SK-N-SH (cell line): Measurements from ENCODE around the gene YIPF5. TPM values are rescaled to one million over a fixed set of nuclear protein-coding genes. Genes with fewer than 3 reads are reported as not detected.
A peak's percentile ranks its signal among the peaks of the same experiment; 100 is the strongest.

Experiments used
- CTCF ChIA-PET: fragments of 300-600, 350-600 bp; formaldehyde crosslinking; extraction: SDS; loops from one replicate; lab custom pipeline; 2021; lab: Yijun Ruan, JAX
- POLR2A ChIA-PET: fragments of 350-600 bp; sonication (Branson Sonifier 250); formaldehyde crosslinking; extraction: SDS; loops from one replicate; lab custom pipeline; 2020; ENCODE audit warnings: antibody characterized with exemption, inconsistent platforms; lab: Yijun Ruan, JAX
- DNase-seq: peaks from one replicate; pipeline ENCODE4 v3.0.0; 2012
- H2AFZ ChIP-seq: fragments of 200-600 bp; sonication (generic); 2 replicates; pipeline ENCODE4 v1.8.1; 2016; ENCODE audit warnings: antibody characterized with exemption, mild to moderate bottlenecking, low read depth
- H3F3A ChIP-seq: fragments of 200-600 bp; sonication (generic); replicated peaks from 2 replicates; pipeline ENCODE3; 2016; ENCODE audit warnings: antibody characterized with exemption, mild to moderate bottlenecking; ENCODE audit not compliant: insufficient read depth
- H3K27ac ChIP-seq, 2 experiments: fragments of 200-500 bp in 1 of 2; fragments of 200-600 bp in 1 of 2; sonication (Bioruptor generic) in 1 of 2; sonication (generic), shearing (Covaris generic) in 1 of 2; 2 replicates each; pipeline versions ENCODE4 v1.5.1 to v1.6.1; 2014 to 2016; ENCODE audit warnings: low read depth in 2 of 2, inconsistent platforms in 1 of 2, low read length in 1 of 2, mild to moderate bottlenecking in 1 of 2, mixed read lengths in 1 of 2
- H3K27me3 ChIP-seq: fragments of 200-600 bp; sonication (generic), shearing (Covaris generic); 2 replicates; pipeline ENCODE4 v1.6.1; 2016; ENCODE audit warnings: mixed run types; ENCODE audit not compliant: insufficient read depth
- H3K36me3 ChIP-seq, 2 experiments: fragments of 200-500 bp in 1 of 2; fragments of 200-600 bp in 1 of 2; sonication (Bioruptor generic) in 1 of 2; sonication (generic) in 1 of 2; replicated peaks in 1 of 2; 2 replicates each; pipeline versions ENCODE3 to v1.5.1; 2014 to 2016; ENCODE audit warnings: low read length in 1 of 2, mild to moderate bottlenecking in 1 of 2; ENCODE audit not compliant: insufficient read depth in 2 of 2, control insufficient read depth in 1 of 2
- H3K4me1 ChIP-seq, 2 experiments: fragments of 200-500 bp in 1 of 2; fragments of 200-600 bp in 1 of 2; sonication (Bioruptor generic) in 1 of 2; sonication (generic), shearing (Covaris generic) in 1 of 2; 2 replicates each; pipeline versions ENCODE4 v1.5.1 to v1.6.1; 2014 to 2016; ENCODE audit warnings: low read depth in 1 of 2, low read length in 1 of 2, mixed run types in 1 of 2; ENCODE audit not compliant: insufficient read depth in 2 of 2, control insufficient read depth in 1 of 2
- H3K4me2 ChIP-seq: fragments of 200-600 bp; sonication (generic), shearing (Covaris generic); 2 replicates; pipeline ENCODE4 v1.6.1; 2017; ENCODE audit warnings: mixed run types
- H3K4me3 ChIP-seq, 2 experiments: fragments of 200-500 bp in 1 of 2; fragments of 200-600 bp in 1 of 2; sonication (Bioruptor generic) in 1 of 2; sonication (generic), shearing (Covaris generic) in 1 of 2; 2 replicates each; pipeline versions ENCODE4 v1.5.1 to v1.8.1; 2014 to 2016; ENCODE audit warnings: low read depth in 2 of 2, inconsistent platforms in 1 of 2, low read length in 1 of 2, mild to moderate bottlenecking in 1 of 2, mixed read lengths in 1 of 2, moderate library complexity in 1 of 2
- H3K79me2 ChIP-seq: fragments of 200-600 bp; sonication (generic); 2 replicates; pipeline ENCODE4 v1.8.1; 2017; ENCODE audit warnings: mild to moderate bottlenecking; ENCODE audit not compliant: insufficient read depth
- H3K9ac ChIP-seq: fragments of 200-600 bp; sonication (generic); 2 replicates; pipeline ENCODE4 v1.6.1; 2017; ENCODE audit warnings: mixed run types
- H3K9me2 ChIP-seq: fragments of 200-600 bp; sonication (generic); 2 replicates; pipeline ENCODE4 v1.6.1; 2017; ENCODE audit warnings: mixed run types
- H3K9me3 ChIP-seq: fragments of 200-600 bp; sonication (generic); 2 replicates; pipeline ENCODE4 v1.6.1; 2017; ENCODE audit warnings: mixed run types, mild to moderate bottlenecking, moderate library complexity
- H4K20me1 ChIP-seq: fragments of 200-600 bp; sonication (generic); 2 replicates; pipeline ENCODE4 v1.6.1; 2017; ENCODE audit warnings: mild to moderate bottlenecking, mixed run types; ENCODE audit not compliant: insufficient read depth
- EP300 ChIP-seq, 2 experiments: IDR thresholded peaks; 2 replicates each; pipeline versions ENCODE4 v1.4.0 to v1.6.1; 2012; ENCODE audit warnings: borderline replicate concordance in 1 of 2, low read depth in 1 of 2, low read length in 1 of 2
- EZH2phosphoT487 ChIP-seq: fragments of 200-600 bp; sonication (generic); IDR thresholded peaks from 2 replicates; pipeline ENCODE4 v1.6.1; 2017; ENCODE audit warnings: low read depth, mixed run types, mild to moderate bottlenecking, antibody characterized with exemption, moderate library complexity, borderline replicate concordance
- FOXJ3 ChIP-seq: sonication (generic); formaldehyde crosslinking; IDR thresholded peaks from 2 replicates; pipeline ENCODE4 v1.5.1; 2020; ENCODE audit warnings: mild to moderate bottlenecking, missing genetic modification reagents
- GABPA ChIP-seq: IDR thresholded peaks from 2 replicates; pipeline ENCODE4 v1.4.0; 2012; ENCODE audit warnings: low read depth, mild to moderate bottlenecking
- GATA2 ChIP-seq: sonication (generic); formaldehyde crosslinking; IDR thresholded peaks from 2 replicates; pipeline ENCODE4 v1.5.0; 2020; ENCODE audit warnings: mild to moderate bottlenecking, missing genetic modification reagents
- RAD21 ChIP-seq: IDR thresholded peaks from 2 replicates; pipeline ENCODE4 v1.6.1; 2012; ENCODE audit warnings: mild to moderate bottlenecking, low read length
- RCOR1 ChIP-seq: fragments of 150-350 bp; IDR thresholded peaks from 2 replicates; pipeline ENCODE4 v1.6.1; 2017; ENCODE audit warnings: antibody characterized with exemption, low read length
- TEAD4 ChIP-seq: IDR thresholded peaks from 2 replicates; pipeline ENCODE4 v1.4.0; 2012; ENCODE audit warnings: mild to moderate bottlenecking, borderline replicate concordance; ENCODE audit not compliant: insufficient read depth
- YY1 ChIP-seq: IDR thresholded peaks from 2 replicates; pipeline ENCODE4 v1.4.0; 2012; ENCODE audit warnings: low read depth, mild to moderate bottlenecking
- WGBS: methylation state at CpG from one replicate; pipeline ENCODE4 v1.1.6; 2017; ENCODE audit warnings: low lambda C conversion rate; 5-methylcytosine and 5-hydroxymethylcytosine counted together
- polyA plus RNA-seq, 3 experiments: library from polyadenylated mRNA; depleted of rRNA; stranded (reverse); fragments of >200 nt; gene quantifications; 2 replicates each; pipeline ENCODE4 v1.2.3, GENCODE V29; 2012
- TF ChIP-seq, protein P1 (sequence below): fragments of 150-350 bp; IDR thresholded peaks from 2 replicates; pipeline ENCODE4 v1.6.1; 2016; ENCODE audit warnings: mild to moderate bottlenecking, low read depth, low read length
- TF ChIP-seq, protein P2 (sequence below): IDR thresholded peaks from 2 replicates; pipeline ENCODE4 v1.4.0; 2012; ENCODE audit warnings: low read depth, borderline replicate concordance
- TF ChIP-seq, protein P3 (sequence below): IDR thresholded peaks from 2 replicates; pipeline ENCODE4; 2012
- TF ChIP-seq, protein P4 (sequence below): IDR thresholded peaks from 2 replicates; pipeline ENCODE4 v1.4.0; 2012; ENCODE audit warnings: low read depth

YIPF5 gene
- polyA plus RNA-seq, 1 of the 3 experiments (the other 2 are of a cell fraction): 36.2 TPM

DNA sequence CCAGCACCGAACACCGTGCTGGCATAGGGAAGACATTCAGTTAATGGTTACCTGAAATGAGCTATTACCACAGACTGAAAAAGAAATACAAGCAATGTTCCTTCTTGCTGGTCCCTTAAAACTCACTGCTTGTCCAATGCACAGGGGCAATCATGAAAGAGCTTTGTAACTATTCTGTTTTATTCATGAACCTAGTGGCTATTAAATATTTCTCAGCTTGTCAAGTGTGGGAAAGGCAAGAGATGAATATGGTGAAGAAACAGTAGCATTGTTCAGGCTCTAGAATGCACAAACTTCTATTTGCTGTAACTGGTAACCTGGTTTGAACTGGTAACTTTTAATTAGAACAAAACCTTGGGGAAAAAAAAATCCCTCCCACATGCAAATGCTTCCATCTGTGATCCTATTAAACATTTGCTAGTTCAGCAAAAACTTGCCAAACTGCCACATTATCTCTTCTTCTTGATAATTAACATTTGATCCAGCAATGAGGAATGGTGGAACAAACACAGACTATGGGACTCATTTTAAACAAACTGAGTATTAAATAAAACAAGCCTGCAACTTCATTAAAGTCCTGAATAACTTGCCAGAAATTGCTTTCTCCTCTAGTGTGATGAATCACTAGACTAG lies 36.1 kb downstream of the YIPF5 start:
- ChIA-PET CTCF (interaction anchor here (0.8 kb wide), 1 partner anchor 8 kb away, joined by 3 read pairs; no protein-coding TSS in a partner anchor), POLR2A (no interaction called here)
- no peak for DNase-seq

DNA sequence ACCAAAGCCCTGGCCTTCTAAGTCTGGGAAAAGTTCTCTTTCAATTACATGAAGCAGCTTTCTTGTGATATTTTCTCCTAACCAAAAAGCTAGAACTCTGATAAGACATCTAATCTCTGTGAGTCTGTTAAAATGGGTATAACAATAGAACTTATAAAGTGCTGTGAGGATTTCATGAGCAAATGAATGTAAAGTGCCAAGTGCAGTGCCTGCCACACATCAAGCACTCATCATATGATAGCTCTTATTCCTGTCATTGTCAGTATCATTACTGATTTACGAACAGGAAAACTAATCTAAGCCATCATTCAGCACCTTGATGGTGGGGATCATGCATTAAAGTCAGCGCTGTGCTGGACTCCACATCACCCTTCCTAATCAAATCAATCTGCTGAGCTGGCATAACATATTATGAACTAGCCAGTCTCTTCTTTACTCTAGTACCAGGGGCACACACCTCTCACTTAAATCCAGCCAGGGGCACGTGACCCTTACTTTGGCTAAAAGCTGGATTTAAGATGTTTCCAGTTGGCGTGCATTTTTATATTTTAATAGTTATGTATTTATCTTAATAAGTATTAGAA lies 37.3 kb downstream of the YIPF5 start:
- Histone ChIP-seq H3K4me1 (no peaks in the 10 kb centered on the region; a peak in 1 of 4 replicates), H3K9ac (no peak overlapping the region), H3K27me3 (no peaks in the 10 kb centered on the region), H3F3A (no peaks in the 10 kb centered on the region), H4K20me1 (no peaks in the 10 kb centered on the region), H3K79me2 (no peaks in the 10 kb centered on the region), H3K9me2 (no peaks in the 10 kb centered on the region), H3K27ac (no peak overlapping the region), H2AFZ (no peak overlapping the region), H3K9me3 (no peaks in the 10 kb centered on the region)
- WGBS: 77% methylated on average over 4 of the region's 4 CpGs
- DNase-seq: no peak
- CTCF ChIA-PET: interaction anchor here (0.7 to 3.0 kb wide), 3 partner anchors 9 to 1211 kb away, joined by 3 to 20 read pairs (median 4); no protein-coding TSS in a partner anchor
- POLR2A ChIA-PET: no interaction called here
- TF ChIP-seq, protein P1, sequence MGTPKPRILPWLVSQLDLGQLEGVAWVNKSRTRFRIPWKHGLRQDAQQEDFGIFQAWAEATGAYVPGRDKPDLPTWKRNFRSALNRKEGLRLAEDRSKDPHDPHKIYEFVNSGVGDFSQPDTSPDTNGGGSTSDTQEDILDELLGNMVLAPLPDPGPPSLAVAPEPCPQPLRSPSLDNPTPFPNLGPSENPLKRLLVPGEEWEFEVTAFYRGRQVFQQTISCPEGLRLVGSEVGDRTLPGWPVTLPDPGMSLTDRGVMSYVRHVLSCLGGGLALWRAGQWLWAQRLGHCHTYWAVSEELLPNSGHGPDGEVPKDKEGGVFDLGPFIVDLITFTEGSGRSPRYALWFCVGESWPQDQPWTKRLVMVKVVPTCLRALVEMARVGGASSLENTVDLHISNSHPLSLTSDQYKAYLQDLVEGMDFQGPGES: no peak
- TF ChIP-seq, all 33 proteins: peak for 0
- Histone ChIP-seq H3K4me3 (no peak overlapping the region), H3K36me3 (no peaks in the 10 kb centered on the region), H3K4me2 (no peak overlapping the region)

More for the DNA sequence above, 36.1 kb downstream of the YIPF5 start:
- H3K9ac ChIP-seq: no peak overlapping the region
- H4K20me1 ChIP-seq: no peaks in the 10 kb centered on the region
- TF ChIP-seq FOXJ3: no peak
- no peaks in the 10 kb centered on the region for H3K27me3 ChIP-seq
- no peaks in the 10 kb centered on the region for H3K9me3 ChIP-seq
- H3K9me2 ChIP-seq: no peaks in the 10 kb centered on the region
- no peaks in the 10 kb centered on the region for H3K36me3 ChIP-seq
- 0 out of 2 replicates have a peak overlapping the region, but pooled peaks have one; percentile 16 for H2AFZ ChIP-seq
- 91% methylated on average over 2 of the region's 2 CpGs for WGBS
- no peaks in the 10 kb centered on the region for H3F3A ChIP-seq
- no peaks in the 10 kb centered on the region for H3K79me2 ChIP-seq
- H3K4me3 ChIP-seq: no peak overlapping the region
- H3K27ac ChIP-seq: no peak overlapping the region
- H3K4me2 ChIP-seq: no peak overlapping the region
- H3K4me1 ChIP-seq: no peaks in the 10 kb centered on the region; a peak in 1 of 4 replicates

DNA sequence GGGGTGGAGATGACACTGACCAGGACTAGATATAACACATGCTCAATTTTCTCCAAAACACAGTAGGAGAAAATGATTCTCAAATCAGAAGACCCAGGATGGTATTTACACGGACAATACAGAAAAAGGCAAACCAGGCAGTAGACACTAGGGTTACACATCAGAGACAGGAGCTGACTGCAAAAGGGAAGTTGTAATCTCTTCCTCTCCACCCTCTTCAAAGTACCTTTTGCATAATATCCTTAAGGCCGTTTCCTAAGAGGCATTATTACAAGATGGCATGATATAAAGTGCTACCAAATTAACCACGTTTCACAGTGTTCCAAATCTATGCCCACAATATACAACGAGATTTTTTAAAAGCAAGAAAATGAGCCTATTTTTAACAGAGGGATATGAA lies 39.2 kb downstream of the YIPF5 start:
- H3F3A ChIP-seq: no peaks in the 10 kb centered on the region
- no peaks in the 10 kb centered on the region for H3K27me3 ChIP-seq
- ChIA-PET CTCF (interaction anchor here (1.0 to 3.0 kb wide), 3 partner anchors 11 to 482 kb away, joined by 3 to 20 read pairs (median 3); no protein-coding TSS in a partner anchor), POLR2A (no interaction called here)
- peaks cover 0 to 4% of the 10 kb centered on the region in 2 experiments; a peak in 1 of 4 replicates for H3K4me1 ChIP-seq
- H3K4me3 ChIP-seq: no peak overlapping the region
- WGBS: 80% methylated on average over 4 of the region's 4 CpGs
- H3K9me3 ChIP-seq: no peaks in the 10 kb centered on the region
- H2AFZ ChIP-seq: no peak overlapping the region
- H3K9ac ChIP-seq: no peak overlapping the region
- no peak overlapping the region for H3K27ac ChIP-seq
- no peaks in the 10 kb centered on the region for H3K36me3 ChIP-seq
- no peak overlapping the region for H3K4me2 ChIP-seq
- no peaks in the 10 kb centered on the region for H3K79me2 ChIP-seq
- no peaks in the 10 kb centered on the region for H4K20me1 ChIP-seq
- no peaks in the 10 kb centered on the region for H3K9me2 ChIP-seq
- DNase-seq: no peak
- TF ChIP-seq EZH2phosphoT487 (no peak), TEAD4 (no peak), FOXJ3 (no peak), EP300 (IDR thresholded peaks at IDR 0.05; ENCODE audit: borderline replicate concordance in 1 of 2, low read depth in 1 of 2, low read length in 1 of 2) (no peak), RCOR1 (no peak), YY1 (no peak), GATA2 (no peak), GABPA (no peak), RAD21 (no peak)
- TF ChIP-seq, protein P2, sequence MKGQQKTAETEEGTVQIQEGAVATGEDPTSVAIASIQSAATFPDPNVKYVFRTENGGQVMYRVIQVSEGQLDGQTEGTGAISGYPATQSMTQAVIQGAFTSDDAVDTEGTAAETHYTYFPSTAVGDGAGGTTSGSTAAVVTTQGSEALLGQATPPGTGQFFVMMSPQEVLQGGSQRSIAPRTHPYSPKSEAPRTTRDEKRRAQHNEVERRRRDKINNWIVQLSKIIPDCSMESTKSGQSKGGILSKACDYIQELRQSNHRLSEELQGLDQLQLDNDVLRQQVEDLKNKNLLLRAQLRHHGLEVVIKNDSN: no peak
- TF ChIP-seq, protein P1: no peak
- TF ChIP-seq, protein P3, sequence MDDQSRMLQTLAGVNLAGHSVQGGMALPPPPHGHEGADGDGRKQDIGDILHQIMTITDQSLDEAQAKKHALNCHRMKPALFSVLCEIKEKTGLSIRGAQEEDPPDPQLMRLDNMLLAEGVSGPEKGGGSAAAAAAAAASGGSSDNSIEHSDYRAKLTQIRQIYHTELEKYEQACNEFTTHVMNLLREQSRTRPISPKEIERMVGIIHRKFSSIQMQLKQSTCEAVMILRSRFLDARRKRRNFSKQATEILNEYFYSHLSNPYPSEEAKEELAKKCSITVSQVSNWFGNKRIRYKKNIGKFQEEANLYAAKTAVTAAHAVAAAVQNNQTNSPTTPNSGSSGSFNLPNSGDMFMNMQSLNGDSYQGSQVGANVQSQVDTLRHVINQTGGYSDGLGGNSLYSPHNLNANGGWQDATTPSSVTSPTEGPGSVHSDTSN: no peak
- TF ChIP-seq, protein P4, sequence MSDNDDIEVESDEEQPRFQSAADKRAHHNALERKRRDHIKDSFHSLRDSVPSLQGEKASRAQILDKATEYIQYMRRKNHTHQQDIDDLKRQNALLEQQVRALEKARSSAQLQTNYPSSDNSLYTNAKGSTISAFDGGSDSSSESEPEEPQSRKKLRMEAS: no peak
